Left lobe of liver (tissue), 2 donors: ENCODE data around the gene IQSEC1. TPM values are rescaled to one million over a fixed set of nuclear protein-coding genes. Genes with fewer than 3 reads are reported as not detected.
A peak's percentile ranks its signal among the peaks of the same experiment; 100 is the strongest.

Experiments used
- ATAC-seq: fragments of 200-7000 bp; cut with Tn5 transposase; one replicate; pipeline ENCODE4 v1.9.1; 2020; ENCODE audit warnings: mild to moderate bottlenecking, moderate library complexity
- DNase-seq: peaks from one replicate; pipeline ENCODE4 v3.0.0-alpha.2; 2020; ENCODE audit warnings: low spot score
- total RNA-seq: library from RNA; stranded (reverse); gene quantifications from one replicate; pipeline ENCODE4 v1.2.1, GENCODE V29; 2021
- donor health status: DM: no; HTN: no; CAD: no; lungs with moderate emphysema.
- donor health status: DM: no; HTN: yes; CAD: no.

IQSEC1 gene
- total RNA-seq, 1 donor from 2014 or later, result 58.7 TPM

DNA sequence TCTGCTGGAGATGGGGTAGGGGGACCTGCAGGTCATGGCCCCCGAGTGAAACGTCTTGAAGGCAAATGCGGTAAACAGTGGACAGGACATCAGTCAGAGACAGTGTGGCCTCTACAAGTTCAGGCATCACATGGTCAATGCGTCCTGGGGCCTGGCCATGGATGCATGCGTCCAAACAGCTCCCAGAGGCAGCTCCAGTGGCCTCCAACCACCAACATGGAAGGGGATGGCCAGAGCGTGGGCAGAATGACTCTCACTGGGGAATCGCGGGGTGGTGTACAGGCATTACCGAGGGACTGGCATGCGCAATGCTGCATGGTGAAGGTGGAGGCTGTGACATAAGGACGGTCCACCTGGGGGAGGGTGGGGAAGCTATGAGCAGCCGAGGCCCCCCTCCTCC, 35.6 kb upstream of the IQSEC1 start:
- ATAC-seq, result no peak
- DNase-seq, result no peak

DNA sequence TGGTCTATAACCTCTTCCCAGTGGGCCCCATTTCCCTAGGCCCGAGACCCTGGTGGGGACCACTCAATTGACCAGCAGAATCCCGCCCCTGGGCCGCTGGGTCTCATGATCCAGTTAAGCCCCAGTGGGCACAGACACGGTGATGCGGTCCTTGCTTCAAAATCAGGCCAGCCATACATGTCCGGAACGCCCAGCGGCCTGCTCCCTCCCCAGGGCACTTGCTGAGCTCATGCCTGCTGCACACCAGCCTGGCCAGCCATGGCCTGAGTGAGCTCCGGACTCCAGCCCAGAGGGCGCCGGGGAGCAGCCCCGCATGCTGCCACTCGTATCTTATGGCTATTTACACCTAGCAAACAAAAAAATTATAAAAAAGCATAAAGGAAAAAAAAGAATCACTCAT, 34.4 kb upstream of the IQSEC1 start:
- ATAC-seq (no peak), DNase-seq (no peak)

DNA sequence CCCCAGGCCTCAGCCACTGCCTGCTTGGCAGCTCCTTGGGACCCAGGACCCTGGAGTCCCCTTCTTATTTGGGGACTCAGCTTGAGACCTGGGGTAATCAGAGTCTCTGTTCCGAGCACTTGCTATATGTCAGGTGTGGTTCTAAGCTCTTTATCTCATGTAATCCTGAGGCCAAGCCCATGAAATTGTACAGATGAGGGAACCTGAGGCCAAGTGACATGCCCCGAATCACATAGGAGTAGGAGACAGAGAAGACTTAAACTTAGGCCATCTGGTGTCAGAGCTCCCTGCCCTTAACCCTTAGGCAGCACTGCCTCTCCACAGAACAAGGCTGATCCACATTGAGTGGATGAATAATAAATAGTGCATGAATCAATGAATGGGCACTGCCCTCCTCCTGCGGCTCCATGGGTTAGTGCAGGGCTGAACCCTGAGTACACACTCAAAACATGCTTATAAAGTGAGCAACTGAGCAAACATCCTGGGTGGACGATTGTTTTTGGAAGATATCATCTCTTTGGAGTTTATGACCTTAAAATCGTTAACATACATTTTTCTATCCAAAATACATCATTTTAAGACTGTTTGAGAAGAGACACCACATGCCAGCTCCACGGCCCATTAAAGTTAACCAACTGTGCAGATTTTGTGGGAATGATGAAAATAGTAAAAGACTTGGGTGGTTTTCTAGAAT, 33.2 kb upstream of the IQSEC1 start:
- DNase-seq (no peak), ATAC-seq (no peak)

- no peak for DNase-seq
- ATAC-seq, result peak; percentile 11
These were observed 32.6 kb upstream of the IQSEC1 start for GRCh38 chr3:13105896-13106250.

DNA sequence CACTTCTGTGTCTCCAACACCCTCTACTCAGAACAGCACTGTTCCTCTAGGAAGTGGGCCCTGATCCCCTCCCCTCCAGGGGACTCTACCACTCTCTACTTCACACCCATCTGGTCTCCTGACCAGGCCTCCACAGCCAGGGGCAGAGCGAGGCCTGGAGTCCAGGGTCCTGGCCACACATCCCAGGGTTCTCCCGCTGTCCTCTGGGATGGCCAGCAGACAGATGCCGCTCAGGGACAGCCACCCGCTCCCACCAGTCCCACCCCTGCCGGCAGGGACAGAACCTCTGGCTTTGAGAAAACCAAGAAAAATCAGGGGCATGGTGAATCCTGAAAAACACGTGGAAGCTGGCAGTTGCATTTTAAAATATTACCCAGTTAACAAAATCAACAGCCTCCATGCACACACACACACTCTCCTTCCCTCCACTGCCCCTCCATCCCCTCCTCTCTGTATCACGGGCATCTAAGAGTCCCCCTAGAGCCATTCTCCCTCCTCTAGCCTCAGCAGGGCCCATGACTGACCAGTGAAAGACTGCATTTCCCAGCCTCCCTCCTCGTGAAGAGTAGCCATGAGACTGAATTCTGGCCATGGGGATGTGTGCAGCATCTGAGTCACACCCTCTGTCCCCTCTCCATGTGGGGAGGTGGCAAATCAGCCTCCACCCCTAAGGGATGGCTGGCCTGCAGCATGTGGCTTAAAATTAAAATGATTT, 32.1 kb upstream of the IQSEC1 start:
- ATAC-seq (no peak), DNase-seq (no peak)

DNA sequence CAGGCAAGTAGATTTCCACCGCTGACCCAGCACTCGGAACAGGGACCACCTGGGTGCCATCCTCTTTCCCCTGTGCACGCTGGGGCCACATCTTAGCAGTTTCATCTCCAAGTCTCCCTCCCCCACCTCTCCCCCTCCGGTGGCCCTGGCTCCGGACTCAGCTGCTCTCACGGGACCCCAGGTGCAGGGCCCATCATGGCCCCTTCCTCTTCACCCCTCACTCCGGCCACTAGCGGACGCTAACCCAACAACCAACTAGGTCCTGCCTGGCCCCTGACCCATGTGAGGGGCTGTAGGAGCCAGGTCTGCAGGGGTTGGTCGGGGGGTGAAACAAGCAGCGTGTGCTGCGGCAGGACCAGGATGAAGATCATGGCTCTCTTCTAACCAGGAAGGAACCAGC, 31.3 kb upstream of the IQSEC1 start:
- no peak for ATAC-seq
- DNase-seq, result no peak

DNA sequence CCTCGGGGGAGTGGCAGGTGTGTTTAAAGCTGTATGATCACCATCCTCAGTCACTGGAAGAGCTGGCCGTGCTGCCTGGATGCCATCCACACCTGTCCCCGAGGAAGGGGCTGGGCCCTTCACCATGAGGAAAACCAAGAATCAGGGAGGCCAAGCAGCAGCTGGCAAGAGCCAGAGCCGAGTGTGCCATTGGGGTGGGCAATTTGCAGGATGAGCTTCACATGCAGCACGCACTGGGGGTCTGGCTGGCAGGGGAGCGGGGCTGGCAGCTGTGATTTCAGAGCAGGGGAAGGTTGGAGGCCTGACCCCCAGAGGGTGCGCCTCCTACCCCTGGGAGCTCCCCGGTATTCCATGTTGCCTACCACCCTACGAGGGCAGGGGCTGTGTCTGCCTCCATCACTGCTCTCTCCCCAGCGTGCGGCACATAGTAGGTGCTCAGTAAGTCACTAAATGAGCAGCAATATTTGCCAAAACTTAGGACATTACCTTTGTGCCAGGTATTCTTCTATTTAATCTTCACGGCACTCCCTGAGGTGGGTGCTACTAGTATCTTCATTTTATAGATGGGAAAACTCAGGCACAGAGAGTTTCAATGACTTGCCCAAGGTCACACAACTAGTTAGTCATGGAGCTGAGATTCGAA, 30.3 kb upstream of the IQSEC1 start:
- DNase-seq (no peak), ATAC-seq (no peak)

DNA sequence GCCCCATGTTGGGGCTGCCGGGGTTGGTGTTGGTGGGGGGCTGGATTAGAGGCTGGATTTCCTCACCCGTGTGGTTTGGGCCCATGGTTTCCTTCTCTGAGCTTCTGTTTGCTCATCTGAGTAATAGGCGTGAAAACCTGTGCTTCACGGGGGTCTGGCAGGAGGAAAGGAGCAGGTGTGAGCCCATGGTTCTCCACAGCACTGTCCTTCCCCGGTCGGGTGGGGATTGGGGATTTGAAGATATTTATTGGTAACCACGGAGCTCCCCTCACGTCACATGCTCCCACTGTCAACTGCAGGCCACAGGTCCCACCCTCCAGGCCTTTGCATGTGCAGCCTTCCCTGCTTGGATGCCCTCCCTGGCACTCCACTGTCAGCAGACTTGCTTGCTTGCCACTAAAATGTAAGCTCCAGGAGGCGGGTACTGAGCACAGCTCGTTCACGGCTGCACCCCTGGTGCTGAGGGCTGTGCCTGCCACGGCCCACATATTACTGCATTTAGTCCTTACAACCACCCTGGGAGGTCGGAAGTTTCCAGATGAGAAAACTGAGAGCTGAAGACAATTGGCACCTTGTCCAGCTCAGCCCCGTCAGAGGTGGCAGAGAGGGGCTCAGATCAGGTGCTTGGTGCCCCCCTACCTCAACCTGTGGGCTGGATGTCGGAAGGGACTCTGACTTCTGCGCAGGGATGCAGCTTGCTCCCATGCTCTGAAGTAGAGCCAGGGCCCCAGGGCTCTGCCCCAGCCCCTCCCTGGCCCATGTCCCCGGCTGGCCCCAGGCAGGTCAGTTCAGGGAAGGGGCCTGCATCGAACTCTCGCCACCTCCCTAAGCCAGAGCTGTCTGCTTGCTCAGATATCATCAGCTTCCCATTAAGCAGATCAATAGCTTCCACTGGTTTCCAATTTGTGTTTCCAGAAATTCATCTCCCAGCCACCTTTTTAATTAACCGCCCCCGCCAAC, 29.4 kb upstream of the IQSEC1 start:
- no peak for DNase-seq
- ATAC-seq, result no peak

GRCh38 chr3:13099707-13100106, 26.5 kb upstream of the IQSEC1 start:
- no peak for DNase-seq
- ATAC-seq, result no peak

DNA sequence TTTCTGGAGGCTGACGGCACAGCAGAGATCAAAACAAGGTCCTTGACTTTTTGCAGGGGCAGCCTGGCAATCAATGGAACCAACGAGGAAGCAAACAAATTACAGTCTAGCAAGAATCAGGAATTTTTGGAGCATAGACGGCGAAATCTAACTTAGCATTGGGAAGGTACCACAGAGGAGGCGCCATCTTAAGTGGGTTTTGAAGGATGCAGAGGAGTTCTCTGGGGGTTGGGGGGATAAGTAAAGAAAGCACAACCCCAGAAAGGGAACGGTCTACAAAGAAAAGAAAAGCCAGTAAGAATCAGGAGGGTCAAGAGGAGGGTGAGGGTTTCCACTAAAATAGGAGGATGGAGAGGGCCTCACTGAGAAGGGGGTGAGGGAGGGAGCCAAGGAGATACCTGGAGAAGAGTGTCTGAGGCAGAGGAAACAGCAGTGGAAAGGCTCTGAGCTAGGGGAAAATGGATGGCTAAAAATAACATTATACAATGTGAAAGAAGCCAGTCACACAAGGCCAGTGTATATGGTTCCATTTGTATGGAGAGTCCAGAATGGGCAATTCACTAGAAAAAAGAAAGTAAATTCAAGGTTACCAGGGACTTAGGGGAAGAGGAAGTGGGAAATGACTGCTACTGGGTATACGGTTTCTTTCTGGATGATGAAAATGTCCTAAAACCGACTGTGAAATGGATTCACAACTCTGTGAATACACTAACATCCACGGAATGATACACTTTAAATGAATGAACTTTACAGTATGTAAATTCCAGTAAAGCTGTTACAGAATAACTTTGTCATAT, 25.2 kb upstream of the IQSEC1 start:
- DNase-seq, result no peak
- ATAC-seq, result no peak

DNA sequence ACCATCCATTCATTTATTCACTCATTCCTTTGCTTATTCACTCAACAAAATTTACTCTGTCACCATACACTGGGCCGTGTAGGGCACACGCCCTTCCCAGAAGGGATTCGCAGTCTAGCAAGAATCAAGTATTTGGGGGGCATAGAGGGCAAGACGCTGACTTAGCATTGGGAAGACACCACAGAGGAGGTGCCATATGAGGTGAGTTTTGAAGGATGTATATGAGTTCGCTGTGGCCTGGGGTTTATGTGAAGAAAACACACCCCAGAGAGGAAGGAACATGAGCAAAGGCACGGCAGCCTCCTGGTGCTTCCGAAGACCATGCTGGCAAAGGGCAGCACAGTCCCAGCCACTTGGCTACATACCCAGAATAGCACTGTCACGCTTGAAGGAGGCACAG, 23.1 kb upstream of the IQSEC1 start:
- DNase-seq (no peak), ATAC-seq (no peak)

- DNase-seq (no peak), ATAC-seq (no peak)
These were observed 22.2 kb upstream of the IQSEC1 start for GRCh38 chr3:13095408-13095937.

DNA sequence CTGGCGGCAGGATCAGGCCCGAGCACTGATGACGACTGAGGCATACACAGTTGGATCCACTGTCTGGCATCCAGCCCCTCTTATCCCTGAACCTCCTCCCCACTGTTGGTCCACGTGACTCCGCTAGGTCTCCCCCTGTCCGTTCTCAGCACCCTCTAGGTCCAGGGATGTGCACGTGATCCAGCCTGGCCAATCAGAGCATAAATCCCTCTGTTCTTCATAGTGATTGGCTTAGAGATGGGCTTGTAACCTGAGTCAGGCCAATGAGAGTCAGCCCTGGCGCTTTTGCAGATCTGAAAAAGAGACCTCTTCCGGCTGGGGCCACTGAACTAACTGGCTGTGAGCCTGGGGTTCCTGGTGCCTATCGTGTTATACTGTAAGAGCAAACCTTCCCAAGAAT, 20.5 kb upstream of the IQSEC1 start:
- no peak for DNase-seq
- ATAC-seq, result no peak

GRCh38 chr3:13092621-13093617, 19.7 kb upstream of the IQSEC1 start:
- ATAC-seq, result peak; percentile 67
- DNase-seq, result peak; percentile 76

DNA sequence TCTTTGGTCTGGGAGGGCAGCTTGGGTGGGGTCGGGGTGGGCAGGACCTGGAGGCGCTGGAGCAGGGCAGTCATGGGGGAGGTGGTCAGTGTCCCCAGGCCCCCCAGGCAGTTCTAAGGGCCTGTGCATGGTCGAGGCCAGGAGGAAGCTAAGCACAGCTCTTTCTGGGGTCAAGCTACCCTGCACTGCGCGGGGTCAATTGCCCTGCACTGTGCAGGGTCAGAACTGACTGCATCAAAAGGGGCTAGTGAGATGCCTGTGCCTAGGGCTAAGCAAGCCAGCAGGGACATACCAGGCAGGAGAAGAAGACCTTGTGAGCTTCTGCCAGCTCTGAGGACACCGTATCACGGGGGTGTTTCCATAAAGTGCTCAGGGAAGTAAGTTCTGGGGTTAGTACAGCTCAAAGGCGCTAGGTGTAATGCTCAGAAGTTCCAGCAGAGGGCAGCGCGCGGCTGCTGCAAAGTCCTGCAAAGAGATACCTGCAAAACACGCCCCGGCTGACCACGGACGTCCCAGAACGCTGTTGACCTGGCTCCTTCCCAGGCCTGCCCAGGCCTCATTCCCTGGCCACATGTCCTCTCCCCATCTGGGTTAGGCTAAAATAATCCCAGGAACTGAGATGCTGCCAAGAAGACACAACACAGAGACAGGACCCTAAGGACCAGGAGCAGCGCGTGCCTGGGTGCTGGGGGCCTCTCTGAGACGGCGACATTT, 18.8 kb upstream of the IQSEC1 start:
- DNase-seq (peak; percentile 91), ATAC-seq (peak; percentile 94)

GRCh38 chr3:13088028-13089006, 15.1 kb upstream of the IQSEC1 start:
- DNase-seq (no peak), ATAC-seq (no peak)
